Type B pancreatic cell (in vitro differentiated cells): ENCODE results near the gene TH. TPM values are rescaled to one million over a fixed set of nuclear protein-coding genes. Genes with fewer than 3 reads are reported as not detected.
A peak's percentile ranks its signal among the peaks of the same experiment; 100 is the strongest.

Experiments used
- DNase-seq: peaks from one replicate; pipeline ENCODE4 v3.0.0; 2021; ENCODE audit warnings: mixed read lengths; ENCODE audit not compliant: unreplicated experiment; ENCODE audit errors: extremely low spot score
- H3K27ac Mint-ChIP-seq: 2 replicates; pipeline ENCODE4 v1.8.0; 2021; ENCODE audit warnings: mild to moderate bottlenecking, mixed read lengths
- H3K27me3 Mint-ChIP-seq: 2 replicates; pipeline ENCODE4 v1.8.0; 2021; ENCODE audit warnings: mixed read lengths
- H3K36me3 Mint-ChIP-seq: 2 replicates; pipeline ENCODE4 v1.8.0; 2021; ENCODE audit warnings: mixed read lengths
- H3K4me1 Mint-ChIP-seq: one replicate; pipeline ENCODE4 v1.8.0; 2021; ENCODE audit warnings: mixed read lengths; ENCODE audit not compliant: unreplicated experiment
- H3K4me3 Mint-ChIP-seq: 2 replicates; pipeline ENCODE4 v1.8.0; 2021; ENCODE audit warnings: mild to moderate bottlenecking, mixed read lengths
- H3K9me3 Mint-ChIP-seq: 2 replicates; pipeline ENCODE4 v1.8.0; 2021; ENCODE audit warnings: mixed read lengths
- CTCF ChIP-seq: fragments of 200-600 bp; sonication (generic); conservative IDR thresholded peaks from 2 replicates; pipeline ENCODE4 v1.5.0; 2021; ENCODE audit warnings: antibody characterized with exemption, mild to moderate bottlenecking
- total RNA-seq: library from RNA; stranded (reverse); gene quantifications from 2 replicates; pipeline ENCODE4 v1.2.1, GENCODE V29; 2021; ENCODE audit warnings: low replicate concordance

Gene TH
- total RNA-seq, 1 donor from 2014 or later = 2.2 TPM

DNA sequence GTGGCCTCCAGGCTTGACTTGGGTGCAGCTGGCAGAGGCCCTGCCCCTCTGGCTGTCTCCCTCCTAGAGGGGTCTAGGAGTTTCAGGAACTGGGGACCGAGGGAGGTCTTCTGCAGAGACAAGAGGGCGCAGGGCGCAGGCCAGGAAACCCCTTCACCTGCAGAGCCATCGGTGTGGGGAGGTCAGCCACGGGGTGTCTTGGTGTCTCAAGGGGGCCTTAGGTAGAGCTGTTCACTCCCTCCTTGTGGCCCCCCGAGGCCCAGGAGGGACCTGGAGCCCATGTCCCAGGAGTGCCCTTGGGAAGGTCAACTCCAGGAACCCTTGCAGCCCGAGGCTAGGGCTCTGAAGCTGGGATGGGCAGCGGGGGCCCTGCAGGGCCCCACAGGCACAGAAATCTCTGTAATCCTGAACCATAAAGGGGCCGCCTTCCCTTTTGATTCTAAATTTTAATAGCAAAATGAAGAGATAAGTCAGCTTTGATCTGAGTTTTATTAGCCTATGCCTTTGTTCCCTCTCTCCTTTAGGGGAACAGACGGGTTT is 31.4 kb upstream of the TH start:
- no peak for DNase-seq
- no peaks in the 10 kb centered on the region for H3K36me3 Mint-ChIP-seq
- H3K4me3 Mint-ChIP-seq = no peak overlapping the region

GRCh38 chr11:2202071-2202899 is 30.7 kb upstream of the TH start:
- no peaks in the 10 kb centered on the region for H3K36me3 Mint-ChIP-seq
- peaks cover 5% of the 10 kb centered on the region for H3K9me3 Mint-ChIP-seq
- no peak for DNase-seq
- peaks cover under 1% of the 10 kb centered on the region for H3K4me1 Mint-ChIP-seq
- H3K27me3 Mint-ChIP-seq = no peaks in the 10 kb centered on the region
- H3K27ac Mint-ChIP-seq = peak overlapping the region; percentile 64
- no peak overlapping the region for H3K4me3 Mint-ChIP-seq
- TF ChIP-seq CTCF = no peak

More for the DNA sequence above, 31.4 kb upstream of the TH start:
- Mint-ChIP-seq H3K9me3 (peaks cover 5% of the 10 kb centered on the region), H3K27me3 (no peaks in the 10 kb centered on the region), H3K4me1 (peaks cover 1% of the 10 kb centered on the region), H3K27ac (peak overlapping the region; percentile 64)
- no peak for TF ChIP-seq CTCF

- H3K27me3 Mint-ChIP-seq = peaks cover 7% of the 10 kb centered on the region
- H3K4me1 Mint-ChIP-seq = peaks cover 4% of the 10 kb centered on the region
- H3K36me3 Mint-ChIP-seq = no peaks in the 10 kb centered on the region
- peak overlapping the region; percentile 50 for H3K27ac Mint-ChIP-seq
- DNase-seq = no peak
- H3K4me3 Mint-ChIP-seq = no peak overlapping the region
- no peak for TF ChIP-seq CTCF
- peaks cover 5% of the 10 kb centered on the region for H3K9me3 Mint-ChIP-seq
Measured at GRCh38 chr11:2201542-2201941, 29.9 kb upstream of the TH start.

DNA sequence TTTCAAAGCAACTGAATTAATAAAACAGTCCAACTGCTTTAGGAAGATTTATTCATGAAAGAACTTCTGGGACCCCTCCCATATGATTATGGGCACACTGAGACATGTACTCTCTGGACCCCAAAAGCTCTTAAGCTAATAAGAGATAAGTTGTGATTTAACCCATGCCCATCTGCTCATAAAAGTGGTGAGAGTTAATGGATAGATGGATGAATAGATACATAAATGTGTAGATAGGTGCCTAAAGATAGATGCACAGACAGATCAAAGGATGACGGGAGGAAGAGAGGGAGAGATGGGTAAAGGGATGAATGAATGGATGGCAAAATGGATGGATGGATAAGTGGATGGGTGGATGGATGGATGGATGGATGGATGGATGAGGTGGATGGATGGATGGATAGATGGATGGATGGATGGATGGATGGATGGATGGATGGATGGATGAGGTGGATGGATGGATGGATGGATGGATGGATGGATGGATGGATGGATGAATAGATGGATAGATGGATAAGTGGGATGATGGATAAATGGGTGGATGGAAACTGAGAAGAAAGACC is 29.4 kb upstream of the TH start:
- TF ChIP-seq CTCF = no peak
- Mint-ChIP-seq H3K4me3 (no peak overlapping the region), H3K4me1 (peaks cover 4% of the 10 kb centered on the region), H3K36me3 (no peaks in the 10 kb centered on the region), H3K27me3 (peaks cover 11% of the 10 kb centered on the region), H3K9me3 (peaks cover 5% of the 10 kb centered on the region), H3K27ac (peak overlapping the region; percentile 25)
- no peak for DNase-seq

- TF ChIP-seq CTCF = no peak
- H3K27me3 Mint-ChIP-seq = peaks cover 13% of the 10 kb centered on the region
- peaks cover 5% of the 10 kb centered on the region for H3K9me3 Mint-ChIP-seq
- DNase-seq = no peak
- H3K36me3 Mint-ChIP-seq = no peaks in the 10 kb centered on the region
- no peak overlapping the region for H3K4me3 Mint-ChIP-seq
- peak overlapping the region; percentile 25 for H3K27ac Mint-ChIP-seq
- H3K4me1 Mint-ChIP-seq = peaks cover 4% of the 10 kb centered on the region
Measured at GRCh38 chr11:2200536-2200935, 28.9 kb upstream of the TH start.
